Ovary (tissue), 9 donors: ENCODE results near the gene PNLIPRP2. TPM values are rescaled to one million over a fixed set of nuclear protein-coding genes. Genes with fewer than 3 reads are reported as not detected.

Source experiments
- DNase-seq, 5 donors: peaks; one replicate each; pipeline ENCODE4 v3.0.0-alpha.2; 2019 to 2020
- H3K27ac ChIP-seq, 2 donors: fragments of 200-600 bp; one replicate each; pipeline versions ENCODE4 v1.5.1 to v1.8.0; 2019 to 2022
- H3K27me3 ChIP-seq: fragments of 200-600 bp; one replicate; pipeline ENCODE4 v1.8.0; 2022
- H3K36me3 ChIP-seq: fragments of 200-600 bp; sonication (generic); one replicate; pipeline ENCODE4 v1.5.1; 2019
- H3K4me1 ChIP-seq: one replicate; pipeline ENCODE4 v1.8.1; 2013; ENCODE audit warnings: mild to moderate bottlenecking, moderate library complexity; ENCODE audit not compliant: insufficient read depth
- H3K4me3 ChIP-seq: fragments of 200-600 bp; sonication (generic); one replicate; pipeline ENCODE4 v1.5.1; 2017
- H3K9me3 ChIP-seq, 2 donors: fragments of 200-600 bp in 1 of 2; sonication (generic) in 1 of 2; one replicate each; pipeline versions ENCODE4 v1.5.1 to v1.8.1; 2013 to 2019; ENCODE audit warnings: mild to moderate bottlenecking in 1 of 2, moderate library complexity in 1 of 2
- EP300 ChIP-seq: sonication (generic); formaldehyde crosslinking; IDR thresholded peaks from one replicate; pipeline ENCODE4 v1.6.1; 2017; ENCODE audit warnings: antibody characterized with exemption
- POLR2A ChIP-seq: fragments of 450-650 bp; IDR thresholded peaks from one replicate; pipeline ENCODE4 v1.6.1; 2017; ENCODE audit warnings: antibody characterized with exemption, mild to moderate bottlenecking, moderate library complexity
- WGBS, 3 donors: extraction: QIAGEN DNeasy Blood & Tissue Kit in 1 of 3; methylation state at CpG; one replicate each; pipeline versions ENCODE4 v1.1.5 to v1.1.7; 2013 to 2017; 5-methylcytosine and 5-hydroxymethylcytosine counted together
- intact Hi-C, 4 donors: fragments of 100-400 bp; cut with DNase I; formaldehyde crosslinking; loops; one replicate each; pipeline versions ENCODE4 v1.11.0 to v1.15.1; 2022 to 2023
- polyA plus RNA-seq, 2 donors: library from polyadenylated mRNA; stranded (reverse); fragments of 200-250 nt in 1 of 2; fragments of 350-450 nt in 1 of 2; fragmentation: Illumina TruSeq in 1 of 2; extraction: RNeasy Lipid Tissue Mini Kit (QIAGEN cat#74804) in 1 of 2; gene quantifications; one replicate each; pipeline ENCODE4 v1.2.3, GENCODE V29; 2013 to 2014
- total RNA-seq, 7 donors: library from RNA; depleted of rRNA in 2 of 7; stranded (reverse); fragments of >200 nt in 2 of 7; fragmentation: NEBNext Ultra II Directional in 3 of 7; extraction: Animal tissue kit (Norgen Biotek cat#: 25700) in 3 of 7; gene quantifications; one replicate each; pipeline versions ENCODE4 v1.1.0 to v1.2.4, GENCODE V29; 2016 to 2023
- TF ChIP-seq, protein P1 (sequence below), 3 donors: fragments of 450-650 bp in 2 of 3; fragments of 200-600 bp in 1 of 3; IDR thresholded peaks; one replicate each; pipeline versions ENCODE4 v1.5.1 to v1.8.0; 2016 to 2022; ENCODE audit warnings: antibody characterized with exemption in 3 of 3, mild to moderate bottlenecking in 1 of 3
- donor health status: DM: no; HTN: no; CAD: no; lungs with moderate emphysema.
- donor health status: DM: no; HTN: no; CAD: no.
- donor health status: Bipolar disorder and iron deficiency.
- donor health status: DM: yes; HTN: yes; CAD: no.
- donor health status: DM: no; HTN: no; CAD: no.
- donor health status: DM: yes; HTN: yes; CAD: no.

PNLIPRP2 gene
- total and polyA plus RNA-seq, 9 donors = 0.15 to 1.4 (median 0.24) TPM; not detected in 4

GRCh38 chr10:116614796-116615195, 6.0 kb upstream of the PNLIPRP2 start:
- 34 to 57% (median 44%) methylated on average over 2 of the region's 2 CpGs for WGBS, 3 donors
- no peak for DNase-seq

GRCh38 chr10:116615199-116615776, 5.5 kb upstream of the PNLIPRP2 start:
- intact Hi-C loops = no loop called here
- H3K4me1 ChIP-seq = no peaks in the 10 kb centered on the region
- 87 to 92% (median 87%) methylated on average over 3 of the region's 3 CpGs for WGBS, 3 donors
- H3K27ac ChIP-seq = no peak overlapping the region
- H3K27me3 ChIP-seq = no peaks in the 10 kb centered on the region
- H3K36me3 ChIP-seq = no peaks in the 10 kb centered on the region
- TF ChIP-seq POLR2A = no peak
- TF ChIP-seq EP300 = no peak
- TF ChIP-seq, protein P1, sequence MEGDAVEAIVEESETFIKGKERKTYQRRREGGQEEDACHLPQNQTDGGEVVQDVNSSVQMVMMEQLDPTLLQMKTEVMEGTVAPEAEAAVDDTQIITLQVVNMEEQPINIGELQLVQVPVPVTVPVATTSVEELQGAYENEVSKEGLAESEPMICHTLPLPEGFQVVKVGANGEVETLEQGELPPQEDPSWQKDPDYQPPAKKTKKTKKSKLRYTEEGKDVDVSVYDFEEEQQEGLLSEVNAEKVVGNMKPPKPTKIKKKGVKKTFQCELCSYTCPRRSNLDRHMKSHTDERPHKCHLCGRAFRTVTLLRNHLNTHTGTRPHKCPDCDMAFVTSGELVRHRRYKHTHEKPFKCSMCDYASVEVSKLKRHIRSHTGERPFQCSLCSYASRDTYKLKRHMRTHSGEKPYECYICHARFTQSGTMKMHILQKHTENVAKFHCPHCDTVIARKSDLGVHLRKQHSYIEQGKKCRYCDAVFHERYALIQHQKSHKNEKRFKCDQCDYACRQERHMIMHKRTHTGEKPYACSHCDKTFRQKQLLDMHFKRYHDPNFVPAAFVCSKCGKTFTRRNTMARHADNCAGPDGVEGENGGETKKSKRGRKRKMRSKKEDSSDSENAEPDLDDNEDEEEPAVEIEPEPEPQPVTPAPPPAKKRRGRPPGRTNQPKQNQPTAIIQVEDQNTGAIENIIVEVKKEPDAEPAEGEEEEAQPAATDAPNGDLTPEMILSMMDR (IDR thresholded peaks at IDR 0.05) = no peak
- H3K9me3 ChIP-seq = no peaks in the 10 kb centered on the region
- DNase-seq = no peak
- no peak overlapping the region for H3K4me3 ChIP-seq

More at GRCh38 chr10:116614796-116615195, 6.0 kb upstream of the PNLIPRP2 start:
- intact Hi-C loops = no loop called here
- TF ChIP-seq POLR2A = no peak
- TF ChIP-seq, protein P1 (IDR thresholded peaks at IDR 0.05) = no peak
- TF ChIP-seq EP300 = no peak
- H3K4me3 ChIP-seq = no peak overlapping the region
- H3K36me3 ChIP-seq = no peaks in the 10 kb centered on the region
- H3K27me3 ChIP-seq = no peaks in the 10 kb centered on the region
- no peak overlapping the region for H3K27ac ChIP-seq
- H3K4me1 ChIP-seq = no peaks in the 10 kb centered on the region
- H3K9me3 ChIP-seq = no peaks in the 10 kb centered on the region

DNA sequence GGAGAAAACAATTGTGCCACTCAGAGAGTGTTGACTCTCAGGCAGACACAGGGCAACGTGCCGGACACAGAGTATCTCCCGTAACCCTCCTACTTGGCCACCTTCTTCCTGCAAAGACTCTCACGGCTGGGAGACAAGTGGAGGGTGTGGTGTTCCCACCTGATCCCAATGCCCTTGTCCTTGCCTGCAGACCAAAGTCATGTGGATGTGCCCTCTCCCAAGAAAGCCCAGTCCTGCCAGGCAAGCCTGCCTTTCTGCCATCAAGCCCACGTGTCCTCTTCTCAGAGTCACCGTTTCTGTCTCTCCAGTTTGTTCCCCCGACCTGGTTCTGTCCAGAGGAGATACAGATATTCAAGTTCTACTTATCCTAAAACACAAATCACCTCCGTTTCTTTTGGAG, 723 bp downstream of the PNLIPRP2 start:
- Histone ChIP-seq H3K4me3 (no peak overlapping the region), H3K27ac (no peak overlapping the region), H3K27me3 (no peaks in the 10 kb centered on the region), H3K9me3 (no peaks in the 10 kb centered on the region), H3K36me3 (no peaks in the 10 kb centered on the region), H3K4me1 (no peaks in the 10 kb centered on the region)
- no peak for DNase-seq
- TF ChIP-seq, protein P1 (IDR thresholded peaks at IDR 0.05) = no peak
- TF ChIP-seq POLR2A (no peak), EP300 (no peak)
- intact Hi-C loops = loop anchor here in 1 of 4 donors (10.0 kb wide), 1 partner anchor 163 kb away; no protein-coding TSS in a partner anchor
- 81 to 85% (median 81%) methylated on average over 8 of the region's 8 CpGs for WGBS, 3 donors

- Histone ChIP-seq H3K27me3 (no peaks in the 10 kb centered on the region), H3K27ac (no peak overlapping the region), H3K9me3 (no peaks in the 10 kb centered on the region), H3K36me3 (no peaks in the 10 kb centered on the region), H3K4me3 (no peak overlapping the region), H3K4me1 (no peaks in the 10 kb centered on the region)
- no peak for DNase-seq
- TF ChIP-seq POLR2A (no peak), EP300 (no peak)
- TF ChIP-seq, protein P1 (IDR thresholded peaks at IDR 0.05) = no peak
- intact Hi-C loops = loop anchor here in 1 of 4 donors (10.0 kb wide), 1 partner anchor 163 kb away; no protein-coding TSS in a partner anchor
- 83 to 85% (median 84%) methylated on average over 11 of the region's 11 CpGs for WGBS, 3 donors
Measured at GRCh38 chr10:116621934-116622655, 1.3 kb downstream of the PNLIPRP2 start.
